Gastroesophageal sphincter (tissue), 4 donors: ENCODE results near the gene SLC43A2. TPM values are rescaled to one million over a fixed set of nuclear protein-coding genes. Genes with fewer than 3 reads are reported as not detected.

Experiments used
- ATAC-seq: fragments of 150-250 bp; one replicate; pipeline ENCODE4 v1.9.1; 2016; ENCODE audit warnings: mild to moderate bottlenecking, moderate library complexity
- H3K27ac ChIP-seq, 4 donors: fragments of 200-600 bp; sonication (generic) in 3 of 4; 1 replicate in 3 of 4; 2 replicates in 1 of 4; pipeline ENCODE4 v1.5.1; 2016 to 2019
- H3K27me3 ChIP-seq: fragments of 200-600 bp; sonication (generic); one replicate; pipeline ENCODE4 v1.5.1; 2019
- H3K36me3 ChIP-seq, 2 donors: fragments of 200-600 bp; sonication (generic); one replicate each; pipeline ENCODE4 v1.5.1; 2019; ENCODE audit warnings: control low read depth in 1 of 2
- H3K4me1 ChIP-seq, 3 donors: fragments of 200-600 bp; sonication (generic); 1 replicate in 2 of 3; 2 replicates in 1 of 3; pipeline ENCODE4 v1.5.1; 2016 to 2019; ENCODE audit warnings: control low read depth in 2 of 3
- H3K4me3 ChIP-seq, 2 donors: fragments of 200-600 bp; sonication (generic); one replicate each; pipeline ENCODE4 v1.5.1; 2019; ENCODE audit warnings: mild to moderate bottlenecking in 1 of 2, moderate library complexity in 1 of 2
- H3K9me3 ChIP-seq, 3 donors: fragments of 200-600 bp; sonication (generic); one replicate each; pipeline ENCODE4 v1.5.1; 2017 to 2019; ENCODE audit warnings: control low read depth in 2 of 3
- CTCF ChIP-seq, 4 experiments: fragments of 200-600 bp in 2 of 4; fragments of 450-650 bp in 2 of 4; sonication (generic) in 1 of 4; IDR thresholded peaks; one replicate each; pipeline ENCODE4 v1.5.1; 2017 to 2019; ENCODE audit warnings: antibody characterized with exemption in 4 of 4, mild to moderate bottlenecking in 2 of 4, moderate library complexity in 2 of 4
- EP300 ChIP-seq: sonication (generic); formaldehyde crosslinking; IDR thresholded peaks from one replicate; pipeline ENCODE4 v1.6.1; 2017; ENCODE audit warnings: antibody characterized with exemption, mild to moderate bottlenecking
- POLR2A ChIP-seq, 2 donors: fragments of 450-650 bp; IDR thresholded peaks; one replicate each; pipeline ENCODE4 v1.6.1; 2017; ENCODE audit warnings: antibody characterized with exemption in 2 of 2, mild to moderate bottlenecking in 2 of 2, moderate library complexity in 1 of 2
- POLR2AphosphoS5 ChIP-seq: sonication (generic); formaldehyde crosslinking; IDR thresholded peaks from one replicate; pipeline ENCODE4 v1.6.1; 2017; ENCODE audit warnings: antibody characterized with exemption
- WGBS, 2 donors: methylation state at CpG; one replicate each; pipeline ENCODE4 v1.1.5; 2018; ENCODE audit warnings: low coverage in 1 of 2; 5-methylcytosine and 5-hydroxymethylcytosine counted together
- total RNA-seq, 4 donors: library from RNA; depleted of rRNA; stranded (reverse); fragments of >200 nt; gene quantifications; one replicate each; pipeline ENCODE4 v1.1.0, GENCODE V29; 2016

The SLC43A2 gene
- total RNA-seq, 4 donors from 2014 or later = 6.4 to 16.8 (median 10.4) TPM

- Histone ChIP-seq H3K4me3 (no peak overlapping the region), H3K36me3 (peaks cover 0 to 81% of the 10 kb centered on the region in 2 donors), H3K27ac (no peak overlapping the region), H3K27me3 (no peaks in the 10 kb centered on the region), H3K4me1 (peaks cover 0 to 21% (median 0%) of the 10 kb centered on the region in 3 donors), H3K9me3 (no peaks in the 10 kb centered on the region)
- ATAC-seq = no peak
- TF ChIP-seq POLR2AphosphoS5 = no peak
- WGBS, 2 donors = 89% methylated on average over 10 of the region's 12 CpGs; no CpG with 5 or more reads in 1 of the 2 donors
These were observed 76.9 kb downstream of the SLC43A2 start for GRCh38 chr17:1551741-1552140.

GRCh38 chr17:1548032-1548431, 80.6 kb downstream of the SLC43A2 start:
- Histone ChIP-seq H3K4me3 (no peak overlapping the region), H3K36me3 (peaks cover 0 to 100% of the 10 kb centered on the region in 2 donors), H3K4me1 (no peaks in the 10 kb centered on the region), H3K27ac (no peak overlapping the region), H3K27me3 (no peaks in the 10 kb centered on the region), H3K9me3 (no peaks in the 10 kb centered on the region)
- TF ChIP-seq POLR2AphosphoS5 (no peak), CTCF (IDR thresholded peaks at IDR 0.05) (no peak), EP300 (no peak), POLR2A (IDR thresholded peaks at IDR 0.05) (no peak)
- 90% methylated on average over 9 of the region's 18 CpGs for WGBS, 2 donors
- no peak for ATAC-seq

GRCh38 chr17:1546292-1546922, 82.2 kb downstream of the SLC43A2 start:
- Histone ChIP-seq H3K27ac (no peak overlapping the region), H3K36me3 (peaks cover 0 to 100% of the 10 kb centered on the region in 2 donors), H3K4me1 (no peaks in the 10 kb centered on the region), H3K27me3 (no peaks in the 10 kb centered on the region), H3K4me3 (no peak overlapping the region), H3K9me3 (no peaks in the 10 kb centered on the region)
- ATAC-seq = no peak
- 80 to 100% methylated on average over 2 to 4 of the region's 6 CpGs for WGBS, 2 donors
- TF ChIP-seq CTCF (IDR thresholded peaks at IDR 0.05) (no peak), EP300 (no peak), POLR2AphosphoS5 (no peak), POLR2A (IDR thresholded peaks at IDR 0.05) (no peak)

GRCh38 chr17:1545618-1546017, 83.0 kb downstream of the SLC43A2 start:
- Histone ChIP-seq H3K9me3 (no peaks in the 10 kb centered on the region), H3K27ac (no peak overlapping the region), H3K27me3 (no peaks in the 10 kb centered on the region), H3K36me3 (peaks cover 0 to 100% of the 10 kb centered on the region in 2 donors), H3K4me3 (no peak overlapping the region), H3K4me1 (no peaks in the 10 kb centered on the region)
- ATAC-seq = no peak
- 70 to 100% methylated on average over 3 to 6 of the region's 9 CpGs for WGBS, 2 donors
- TF ChIP-seq POLR2A (IDR thresholded peaks at IDR 0.05) (no peak), POLR2AphosphoS5 (no peak), CTCF (IDR thresholded peaks at IDR 0.05) (no peak), EP300 (no peak)

- no peak overlapping the region for H3K27ac ChIP-seq
- no peak for ATAC-seq
- no peak for TF ChIP-seq CTCF (IDR thresholded peaks at IDR 0.05)
- TF ChIP-seq POLR2A (IDR thresholded peaks at IDR 0.05) = no peak
- no peak for TF ChIP-seq EP300
- TF ChIP-seq POLR2AphosphoS5 = no peak
- peaks cover 0 to 100% of the 10 kb centered on the region in 2 donors for H3K36me3 ChIP-seq
- no peak overlapping the region for H3K4me3 ChIP-seq
- WGBS, 2 donors = 63 to 74% methylated on average over 1 to 8 of the region's 8 CpGs
- no peaks in the 10 kb centered on the region for H3K9me3 ChIP-seq
- no peaks in the 10 kb centered on the region for H3K27me3 ChIP-seq
- H3K4me1 ChIP-seq = no peaks in the 10 kb centered on the region
These were observed 86.3 kb downstream of the SLC43A2 start for GRCh38 chr17:1542316-1542715.
